DND-41 (cell line): ENCODE measurements around the gene C1orf216.

Experiments used
- CTCF ChIP-seq: IDR thresholded peaks from 2 replicates; pipeline ENCODE4 v1.5.1; 2012; ENCODE audit warnings: borderline replicate concordance, low read length, moderate library complexity, mild to moderate bottlenecking; ENCODE audit not compliant: poor library complexity, severe bottlenecking; ENCODE audit errors: extremely low read depth
- EZH2 ChIP-seq: IDR thresholded peaks from 3 replicates; pipeline ENCODE4 v1.6.1; 2012; ENCODE audit warnings: borderline replicate concordance, low read depth, mild to moderate bottlenecking, moderate library complexity, low read length, inconsistent platforms; ENCODE audit not compliant: severe bottlenecking

GRCh38 chr1:35674111-35674510, 44.6 kb downstream of the C1orf216 start:
- no peak for TF ChIP-seq CTCF
- TF ChIP-seq EZH2 = no peak
